Coronary artery (tissue), 2 donors: ENCODE measurements around the gene PRDM16.

Source experiments
- DNase-seq: peaks from one replicate; pipeline ENCODE4 v3.0.0-alpha.2; 2017; ENCODE audit warnings: low spot score
- H3K27ac ChIP-seq, 2 donors: fragments of 200-600 bp; sonication (generic); one replicate each; pipeline ENCODE4 v1.5.1; 2016 to 2019
- H3K4me3 ChIP-seq: fragments of 200-600 bp; sonication (generic); 2 replicates; pipeline ENCODE4 v1.5.1; 2016; ENCODE audit warnings: mild to moderate bottlenecking, moderate library complexity
- TF ChIP-seq, protein P1 (sequence below): fragments of 200-600 bp; sonication (generic); IDR thresholded peaks from one replicate; pipeline ENCODE4 v1.5.1; 2019; ENCODE audit warnings: antibody characterized with exemption

PRDM16 gene

DNA sequence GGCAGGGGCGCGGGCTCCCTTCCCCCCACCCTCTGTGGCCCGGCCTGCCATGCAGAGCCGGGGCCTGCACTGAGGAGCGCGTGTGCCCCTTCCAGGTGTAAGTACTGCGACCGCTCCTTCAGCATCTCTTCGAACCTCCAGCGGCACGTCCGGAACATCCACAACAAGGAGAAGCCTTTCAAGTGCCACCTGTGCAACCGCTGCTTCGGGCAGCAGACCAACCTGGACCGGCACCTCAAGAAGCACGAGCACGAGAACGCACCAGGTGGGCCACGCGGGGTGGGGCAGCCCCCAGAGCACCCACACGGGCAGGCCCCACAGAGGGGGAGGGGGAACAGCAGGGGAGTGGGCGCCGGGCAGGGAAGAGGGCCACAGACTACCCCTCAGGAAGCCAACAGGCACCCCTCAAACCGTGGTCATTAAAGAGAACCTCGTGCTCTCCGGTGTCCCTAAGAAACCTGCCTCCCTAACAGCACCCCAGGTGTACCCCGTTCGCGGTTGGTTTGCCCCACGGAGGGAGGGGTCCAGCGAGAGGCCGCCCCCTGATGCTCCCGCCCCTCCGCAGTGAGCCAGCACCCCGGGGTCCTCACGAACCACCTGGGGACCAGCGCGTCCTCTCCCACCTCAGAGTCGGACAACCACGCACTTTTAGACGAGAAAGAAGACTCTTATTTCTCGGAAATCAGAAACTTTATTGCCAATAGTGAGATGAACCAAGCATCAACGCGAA, 356.6 kb downstream of the PRDM16 start:
- no peak overlapping the region for H3K27ac ChIP-seq
- H3K4me3 ChIP-seq: no peak overlapping the region
- DNase-seq: no peak
- TF ChIP-seq, protein P1, sequence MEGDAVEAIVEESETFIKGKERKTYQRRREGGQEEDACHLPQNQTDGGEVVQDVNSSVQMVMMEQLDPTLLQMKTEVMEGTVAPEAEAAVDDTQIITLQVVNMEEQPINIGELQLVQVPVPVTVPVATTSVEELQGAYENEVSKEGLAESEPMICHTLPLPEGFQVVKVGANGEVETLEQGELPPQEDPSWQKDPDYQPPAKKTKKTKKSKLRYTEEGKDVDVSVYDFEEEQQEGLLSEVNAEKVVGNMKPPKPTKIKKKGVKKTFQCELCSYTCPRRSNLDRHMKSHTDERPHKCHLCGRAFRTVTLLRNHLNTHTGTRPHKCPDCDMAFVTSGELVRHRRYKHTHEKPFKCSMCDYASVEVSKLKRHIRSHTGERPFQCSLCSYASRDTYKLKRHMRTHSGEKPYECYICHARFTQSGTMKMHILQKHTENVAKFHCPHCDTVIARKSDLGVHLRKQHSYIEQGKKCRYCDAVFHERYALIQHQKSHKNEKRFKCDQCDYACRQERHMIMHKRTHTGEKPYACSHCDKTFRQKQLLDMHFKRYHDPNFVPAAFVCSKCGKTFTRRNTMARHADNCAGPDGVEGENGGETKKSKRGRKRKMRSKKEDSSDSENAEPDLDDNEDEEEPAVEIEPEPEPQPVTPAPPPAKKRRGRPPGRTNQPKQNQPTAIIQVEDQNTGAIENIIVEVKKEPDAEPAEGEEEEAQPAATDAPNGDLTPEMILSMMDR: no peak

DNA sequence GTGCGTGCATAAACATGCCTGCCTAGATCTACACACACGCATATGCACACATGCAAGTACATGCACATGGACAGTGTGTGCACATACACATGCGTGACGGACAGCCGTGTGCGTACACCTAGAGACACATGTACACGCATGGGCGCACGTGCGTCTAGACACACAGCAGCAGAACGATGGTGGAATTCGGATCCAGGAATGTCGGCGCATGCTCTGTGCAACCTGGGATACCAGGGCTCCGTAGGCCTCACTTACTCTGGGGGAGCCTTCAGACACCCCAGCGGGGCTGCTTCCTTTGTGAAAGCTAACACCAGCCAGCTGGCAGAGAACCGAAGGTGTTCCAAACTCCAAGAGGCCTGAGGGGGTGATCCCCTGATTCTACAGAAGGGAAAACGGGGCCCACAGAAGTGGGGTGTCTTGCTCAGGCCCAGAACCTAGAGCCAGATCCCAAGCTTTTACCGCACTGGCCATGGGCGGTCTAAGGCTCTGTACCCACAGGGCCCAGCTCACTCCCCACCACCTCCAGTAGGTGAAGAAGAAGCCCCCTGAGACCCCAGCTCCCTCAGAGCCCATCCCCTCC, 358.0 kb downstream of the PRDM16 start:
- Histone ChIP-seq H3K4me3 (no peak overlapping the region), H3K27ac (no peak overlapping the region)
- TF ChIP-seq, protein P1: no peak
- no peak for DNase-seq

DNA sequence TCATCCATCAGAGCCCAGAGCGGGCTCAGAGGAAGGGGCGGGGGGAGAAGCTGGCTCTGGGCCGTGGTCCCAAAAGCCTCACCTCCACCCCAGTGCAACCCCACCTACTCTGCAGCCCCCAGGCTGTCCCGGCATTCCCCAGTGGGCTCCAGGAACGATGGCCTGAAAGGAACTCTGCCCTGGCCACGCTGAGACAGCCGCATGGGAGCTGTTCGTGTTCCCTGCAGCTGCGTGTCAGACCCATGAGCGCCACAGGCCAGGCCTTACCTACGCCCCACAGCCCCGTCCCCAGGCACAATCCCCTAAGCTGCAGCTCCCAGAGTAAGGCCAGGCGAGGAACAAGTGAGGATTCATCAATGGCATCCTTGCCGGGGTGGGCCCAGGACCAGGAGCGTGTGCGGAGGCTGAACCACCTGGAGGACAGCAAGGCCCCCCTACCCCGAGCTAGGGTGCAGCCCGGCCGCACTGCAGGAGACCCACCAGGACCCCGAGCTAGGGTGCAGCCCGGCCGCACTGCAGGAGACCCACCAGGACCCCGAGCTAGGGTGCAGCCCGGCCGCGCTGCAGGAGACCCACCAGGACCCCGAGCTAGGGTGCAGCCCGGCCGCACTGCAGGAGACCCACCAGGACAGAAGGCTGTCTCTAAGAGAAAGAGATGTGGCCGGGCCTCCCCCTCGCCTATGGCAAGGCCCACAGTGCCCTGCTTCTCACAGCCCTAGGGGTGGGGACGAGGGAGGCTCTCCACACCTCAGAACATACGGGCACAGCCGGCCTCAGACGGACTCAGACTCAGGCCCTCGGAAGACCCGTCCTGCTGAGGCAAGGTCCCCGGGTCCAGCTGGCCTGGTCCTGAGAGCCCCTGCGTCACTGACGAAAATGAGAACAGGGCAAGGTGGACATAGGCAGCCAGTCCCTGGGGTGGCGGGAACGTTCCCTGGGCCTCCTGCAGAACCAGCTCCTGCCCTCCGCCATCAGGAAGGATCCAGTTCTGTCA, 359.0 kb downstream of the PRDM16 start:
- no peak for DNase-seq
- Histone ChIP-seq H3K27ac (no peak overlapping the region), H3K4me3 (no peak overlapping the region)
- TF ChIP-seq, protein P1: no peak

DNA sequence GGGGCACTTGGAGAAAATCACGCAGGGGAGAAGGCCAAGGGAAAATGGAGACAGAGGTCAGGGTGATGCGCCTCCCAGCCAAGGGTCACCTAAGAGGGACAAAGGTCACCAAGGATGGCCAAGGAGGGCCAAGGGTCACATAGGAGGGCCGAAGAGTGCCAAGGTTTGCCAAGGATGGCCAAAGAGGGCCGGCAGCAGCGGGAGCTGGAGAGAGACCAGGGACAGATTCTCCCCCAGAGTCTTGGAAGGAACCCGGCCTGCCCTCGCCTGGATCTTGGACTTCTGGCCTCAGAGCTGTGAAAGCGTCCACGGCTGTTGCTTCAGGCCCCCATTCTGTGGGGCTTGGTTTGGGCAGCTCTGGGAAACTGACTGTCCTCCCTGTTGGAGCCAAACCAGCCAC, 359.9 kb downstream of the PRDM16 start:
- TF ChIP-seq, protein P1: no peak
- Histone ChIP-seq H3K27ac (no peak overlapping the region), H3K4me3 (no peak overlapping the region)
- no peak for DNase-seq

DNA sequence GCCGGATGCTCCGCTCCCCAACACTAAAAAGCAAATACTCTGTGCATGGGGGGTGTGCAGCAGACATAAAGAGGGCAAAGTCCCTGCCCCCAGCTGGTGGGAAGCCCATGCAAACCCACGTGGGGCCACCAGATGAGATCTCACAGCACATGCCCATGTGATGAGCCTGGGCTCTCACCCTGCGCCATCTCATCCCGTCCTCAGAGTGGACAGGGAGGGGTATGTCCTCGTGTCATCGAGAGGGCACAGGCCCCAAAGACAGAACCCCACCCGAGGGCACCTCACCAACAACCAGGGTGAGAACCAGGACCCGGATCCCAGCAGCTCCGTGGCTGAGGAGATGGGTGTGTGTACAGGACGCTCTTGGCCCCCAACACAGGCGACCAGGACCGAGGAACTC, 360.3 kb downstream of the PRDM16 start:
- H3K27ac ChIP-seq: no peak overlapping the region
- DNase-seq: no peak
- TF ChIP-seq, protein P1: no peak
- H3K4me3 ChIP-seq: no peak overlapping the region

DNA sequence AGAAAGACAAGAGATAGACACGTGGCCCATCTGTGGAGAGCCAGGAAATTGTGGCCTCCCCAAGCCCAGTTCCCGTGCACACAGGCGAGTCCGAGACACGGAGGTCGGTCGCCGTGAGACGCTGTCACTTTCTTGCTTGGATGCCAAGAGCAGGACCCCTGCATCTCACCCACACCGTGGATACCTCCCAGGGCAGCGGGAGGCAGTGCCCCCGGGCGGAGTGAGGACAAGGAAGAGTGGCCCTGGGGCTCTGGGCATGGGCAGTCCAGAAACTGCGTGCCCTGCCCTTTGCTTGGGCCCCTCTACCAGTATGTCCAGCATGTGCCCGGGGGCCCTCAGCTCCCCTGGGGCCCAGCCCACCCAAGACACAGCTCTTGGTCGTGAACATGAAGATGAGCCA, 360.8 kb downstream of the PRDM16 start:
- DNase-seq: no peak
- TF ChIP-seq, protein P1: no peak
- H3K27ac ChIP-seq: no peak overlapping the region
- no peak overlapping the region for H3K4me3 ChIP-seq
